Mucosa of descending colon (tissue), 3 donors: Measurements from ENCODE around the gene ITGAV. TPM values are rescaled to one million over a fixed set of nuclear protein-coding genes. Genes with fewer than 3 reads are reported as not detected.

Source experiments
- ATAC-seq: fragments of 200-7000 bp; cut with Tn5 transposase; one replicate; pipeline ENCODE4 v1.9.1; 2020; ENCODE audit warnings: mild to moderate bottlenecking, moderate library complexity
- DNase-seq, 3 donors: peaks; one replicate each; pipeline ENCODE4 v3.0.0-alpha.2; 2020
- H3K36me3 ChIP-seq: fragments of 200-600 bp; one replicate; pipeline ENCODE4 v1.8.0; 2021; ENCODE audit warnings: low read depth, mild to moderate bottlenecking
- H3K4me1 ChIP-seq: fragments of 200-600 bp; one replicate; pipeline ENCODE4 v1.8.0; 2021; ENCODE audit warnings: low read depth, mild to moderate bottlenecking
- H3K4me3 ChIP-seq: fragments of 200-600 bp; one replicate; pipeline ENCODE4 v1.8.0; 2021; ENCODE audit warnings: mild to moderate bottlenecking
- H3K9me3 ChIP-seq: fragments of 200-600 bp; one replicate; pipeline ENCODE4 v1.8.0; 2021; ENCODE audit warnings: mild to moderate bottlenecking
- intact Hi-C, 2 donors: fragments of 100-400 bp; cut with DNase I in 1 of 2; cut with micrococcal nuclease in 1 of 2; formaldehyde crosslinking; loops; one replicate each; pipeline versions ENCODE4 v1.11.0 to v1.11.1; 2022; cut with DNase I, micrococcal nuclease
- total RNA-seq, 3 donors: library from RNA; stranded (reverse); fragmentation: NEBNext Ultra II Directional in 2 of 3; extraction: Animal tissue kit (Norgen Biotek cat#: 25700) in 2 of 3; gene quantifications; one replicate each; pipeline versions ENCODE4 v1.2.1 to v1.2.4, GENCODE V29; 2021 to 2023
- TF ChIP-seq, protein P1 (sequence below): fragments of 200-600 bp; IDR thresholded peaks from one replicate; pipeline ENCODE4 v1.8.0; 2022; ENCODE audit warnings: antibody characterized with exemption, mild to moderate bottlenecking
- donor health status: DM: no; HTN: no; CAD: no; lungs with moderate emphysema.
- donor health status: DM: no; HTN: no; CAD: no.
- donor health status: DM: no; HTN: yes; CAD: no.

The ITGAV gene
- total RNA-seq, 3 donors from 2014 or later: 41.0 to 62.8 (median 47.2) TPM

DNA sequence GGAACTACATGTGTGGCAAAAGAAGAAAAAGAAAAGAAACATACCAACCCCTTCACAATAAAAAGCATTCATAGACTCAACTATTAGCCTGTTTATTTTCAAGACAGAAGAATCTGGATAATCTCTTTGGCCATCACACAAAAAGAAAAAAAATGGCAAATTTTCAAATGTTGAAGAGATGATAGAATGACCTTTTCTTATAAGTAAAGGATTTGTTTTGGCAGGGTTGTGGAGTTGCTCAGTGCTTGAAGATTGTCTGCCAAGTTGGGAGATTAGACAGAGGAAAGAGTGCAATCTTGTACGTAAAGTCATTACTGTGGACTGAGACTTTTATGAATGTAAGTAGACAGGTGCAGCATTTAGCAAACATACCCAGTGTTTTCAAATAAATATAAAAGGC, 85.5 kb downstream of the ITGAV start:
- no peak overlapping the region for H3K4me3 ChIP-seq
- no peaks in the 10 kb centered on the region for H3K4me1 ChIP-seq
- ATAC-seq: no peak
- peaks cover 5% of the 10 kb centered on the region for H3K36me3 ChIP-seq
- intact Hi-C loops: no loop called here
- H3K9me3 ChIP-seq: no peaks in the 10 kb centered on the region
- TF ChIP-seq, protein P1, sequence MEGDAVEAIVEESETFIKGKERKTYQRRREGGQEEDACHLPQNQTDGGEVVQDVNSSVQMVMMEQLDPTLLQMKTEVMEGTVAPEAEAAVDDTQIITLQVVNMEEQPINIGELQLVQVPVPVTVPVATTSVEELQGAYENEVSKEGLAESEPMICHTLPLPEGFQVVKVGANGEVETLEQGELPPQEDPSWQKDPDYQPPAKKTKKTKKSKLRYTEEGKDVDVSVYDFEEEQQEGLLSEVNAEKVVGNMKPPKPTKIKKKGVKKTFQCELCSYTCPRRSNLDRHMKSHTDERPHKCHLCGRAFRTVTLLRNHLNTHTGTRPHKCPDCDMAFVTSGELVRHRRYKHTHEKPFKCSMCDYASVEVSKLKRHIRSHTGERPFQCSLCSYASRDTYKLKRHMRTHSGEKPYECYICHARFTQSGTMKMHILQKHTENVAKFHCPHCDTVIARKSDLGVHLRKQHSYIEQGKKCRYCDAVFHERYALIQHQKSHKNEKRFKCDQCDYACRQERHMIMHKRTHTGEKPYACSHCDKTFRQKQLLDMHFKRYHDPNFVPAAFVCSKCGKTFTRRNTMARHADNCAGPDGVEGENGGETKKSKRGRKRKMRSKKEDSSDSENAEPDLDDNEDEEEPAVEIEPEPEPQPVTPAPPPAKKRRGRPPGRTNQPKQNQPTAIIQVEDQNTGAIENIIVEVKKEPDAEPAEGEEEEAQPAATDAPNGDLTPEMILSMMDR: no peak
- no peak for DNase-seq

DNA sequence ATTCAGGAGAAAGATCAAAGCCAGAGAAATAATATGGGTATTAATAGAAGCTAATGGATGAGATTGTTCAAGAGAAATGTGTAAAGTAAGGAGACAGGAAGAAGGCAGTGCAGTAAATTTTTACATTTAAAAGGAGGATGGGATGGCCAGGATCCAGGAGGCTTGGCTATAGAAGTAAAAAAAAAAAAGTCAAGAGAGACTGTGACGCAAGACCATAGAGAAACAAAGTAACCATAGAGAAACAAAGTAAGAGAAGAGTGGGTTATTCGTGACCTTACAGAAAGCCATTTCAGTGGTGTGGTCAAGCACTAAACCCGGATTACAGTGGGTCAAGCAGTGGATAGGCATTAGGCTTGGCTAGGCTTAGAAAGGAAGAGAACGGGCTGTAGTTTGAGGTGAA, 93.5 kb downstream of the ITGAV start:
- H3K36me3 ChIP-seq: no peaks in the 10 kb centered on the region
- intact Hi-C loops: no loop called here
- peaks cover 8% of the 10 kb centered on the region for H3K9me3 ChIP-seq
- H3K4me1 ChIP-seq: no peaks in the 10 kb centered on the region
- ATAC-seq: no peak
- TF ChIP-seq, protein P1: no peak
- DNase-seq: no peak
- no peak overlapping the region for H3K4me3 ChIP-seq

DNA sequence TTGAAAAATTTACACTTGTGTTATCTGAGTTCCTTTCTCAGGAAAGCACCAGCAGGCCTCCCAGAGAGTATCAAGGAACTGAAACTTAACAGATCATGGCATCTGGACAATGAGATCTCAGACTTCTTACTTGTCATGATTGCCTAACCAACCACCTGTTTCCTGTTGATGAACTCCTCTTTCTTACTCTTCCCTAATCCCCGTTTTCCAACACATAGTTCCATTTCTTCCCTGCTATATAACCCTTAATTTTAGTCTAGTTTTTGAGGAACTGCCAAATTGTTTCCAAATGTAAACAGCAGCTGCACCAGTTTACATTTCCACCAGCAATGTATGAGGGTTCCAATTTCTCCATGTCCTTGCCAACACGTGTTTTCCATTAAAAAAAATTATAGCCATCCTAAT, 98.0 kb downstream of the ITGAV start:
- H3K4me3 ChIP-seq: no peak overlapping the region
- DNase-seq: no peak
- no peaks in the 10 kb centered on the region for H3K36me3 ChIP-seq
- TF ChIP-seq, protein P1: no peak
- peaks cover 8% of the 10 kb centered on the region for H3K9me3 ChIP-seq
- ATAC-seq: no peak
- H3K4me1 ChIP-seq: no peaks in the 10 kb centered on the region
- intact Hi-C loops: no loop called here

DNA sequence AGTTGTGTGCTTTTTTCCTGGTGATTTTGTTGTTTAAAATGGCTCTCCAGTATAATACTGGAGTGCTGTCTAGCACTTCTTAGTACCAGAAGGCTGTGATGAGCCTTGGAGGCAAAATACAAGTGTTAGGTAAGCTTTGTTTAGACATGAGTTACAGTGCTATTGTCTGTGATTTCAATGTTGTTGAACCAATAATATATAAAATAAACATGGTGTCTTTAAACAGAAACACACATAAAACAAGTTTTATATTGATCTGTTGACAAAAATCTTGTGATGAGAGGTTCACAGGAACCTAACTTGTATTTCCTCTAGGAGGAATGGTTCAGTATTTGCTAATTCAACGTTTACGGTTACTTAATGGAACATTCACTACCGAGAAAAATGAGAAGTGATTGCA, 99.0 kb downstream of the ITGAV start:
- Histone ChIP-seq H3K36me3 (no peaks in the 10 kb centered on the region), H3K4me1 (no peaks in the 10 kb centered on the region), H3K4me3 (no peak overlapping the region), H3K9me3 (peaks cover 8% of the 10 kb centered on the region)
- TF ChIP-seq, protein P1: no peak
- ATAC-seq (no peak), DNase-seq (no peak)
- intact Hi-C loops: no loop called here

DNA sequence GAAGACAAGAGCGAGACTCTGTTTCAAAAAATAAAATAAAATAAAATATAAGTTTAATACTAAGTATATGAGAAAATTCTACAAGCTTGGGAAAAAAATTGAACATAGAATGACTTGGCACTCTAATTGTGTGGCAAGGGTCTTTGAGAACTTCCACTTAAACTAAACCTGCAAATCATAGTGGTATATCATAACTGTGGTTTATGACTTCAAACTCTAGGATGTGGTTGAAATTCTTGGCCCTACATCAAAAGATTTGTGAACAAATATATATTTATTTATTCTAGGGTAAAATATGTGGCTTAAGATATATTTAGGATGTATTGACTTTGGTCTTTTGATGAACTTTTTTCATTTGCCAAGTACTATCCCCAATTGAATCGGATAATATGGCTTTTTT, 100.9 kb downstream of the ITGAV start:
- no peak overlapping the region for H3K4me3 ChIP-seq
- intact Hi-C loops: no loop called here
- no peaks in the 10 kb centered on the region for H3K36me3 ChIP-seq
- ATAC-seq (no peak), DNase-seq (no peak)
- H3K4me1 ChIP-seq: no peaks in the 10 kb centered on the region
- TF ChIP-seq, protein P1: no peak
- H3K9me3 ChIP-seq: peaks cover 8% of the 10 kb centered on the region

DNA sequence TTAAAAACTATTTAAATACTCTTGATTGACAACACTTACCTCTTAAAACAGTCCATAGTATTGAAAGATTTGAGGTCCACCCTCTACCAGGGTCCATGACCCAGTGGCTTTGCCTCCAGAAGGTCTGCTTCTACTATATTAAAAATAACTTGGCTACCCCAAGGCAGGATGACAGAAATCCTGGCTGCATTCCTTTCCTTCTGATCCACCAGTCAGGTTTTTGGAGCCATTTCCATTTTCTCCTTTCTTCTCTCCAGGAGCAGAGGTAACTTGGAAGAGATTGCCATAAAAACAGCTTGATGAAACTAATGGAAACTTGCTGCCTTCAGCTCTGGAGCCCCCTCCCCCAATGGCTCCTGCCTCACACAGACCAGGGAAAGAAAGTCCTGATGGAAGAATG, 101.4 kb downstream of the ITGAV start:
- Histone ChIP-seq H3K36me3 (no peaks in the 10 kb centered on the region), H3K4me1 (no peaks in the 10 kb centered on the region), H3K4me3 (no peak overlapping the region), H3K9me3 (peaks cover 8% of the 10 kb centered on the region)
- ATAC-seq (no peak), DNase-seq (no peak)
- TF ChIP-seq, protein P1: no peak
- intact Hi-C loops: no loop called here
